ENCODE measurements around the gene SLC24A4.

The SLC24A4 gene

GRCh38 chr14:92317511-92317910, 5.5 kb upstream of the SLC24A4 start:
- DNase-seq, result no peak

GRCh38 chr14:92321701-92322100, 1.3 kb upstream of the SLC24A4 start:
- DNase-seq, result no peak

- DNase-seq, result no peak
Measured at GRCh38 chr14:92322516-92322915, 449 bp upstream of the SLC24A4 start.

- DNase-seq, result no peak
Measured at GRCh38 chr14:92323916-92324818, 1.2 kb downstream of the SLC24A4 start.

- DNase-seq, result no peak
Measured at GRCh38 chr14:92325835-92326234, 2.9 kb downstream of the SLC24A4 start.

- DNase-seq, result no peak
Measured at GRCh38 chr14:92328664-92329255, 5.8 kb downstream of the SLC24A4 start.

GRCh38 chr14:92334050-92334449, 11.1 kb downstream of the SLC24A4 start:
- no peak for DNase-seq

GRCh38 chr14:92336363-92336762, 13.4 kb downstream of the SLC24A4 start:
- no peak for DNase-seq

GRCh38 chr14:92339426-92339825, 16.5 kb downstream of the SLC24A4 start:
- no peak for DNase-seq

GRCh38 chr14:92340071-92340470, 17.1 kb downstream of the SLC24A4 start:
- no peak for DNase-seq

- DNase-seq, result no peak
Measured at GRCh38 chr14:92340931-92341330, 18.0 kb downstream of the SLC24A4 start.

GRCh38 chr14:92341791-92342190, 18.8 kb downstream of the SLC24A4 start:
- no peak for DNase-seq

GRCh38 chr14:92348154-92348553, 25.2 kb downstream of the SLC24A4 start:
- peak; percentile 78 for DNase-seq

GRCh38 chr14:92351750-92352149, 28.8 kb downstream of the SLC24A4 start:
- no peak for DNase-seq

GRCh38 chr14:92352158-92352985, 29.4 kb downstream of the SLC24A4 start:
- DNase-seq, result no peak

- no peak for DNase-seq
Measured at GRCh38 chr14:92353447-92353846, 30.5 kb downstream of the SLC24A4 start.

- no peak for DNase-seq
Measured at GRCh38 chr14:92356677-92357076, 33.7 kb downstream of the SLC24A4 start.

GRCh38 chr14:92360651-92361370, 37.8 kb downstream of the SLC24A4 start:
- DNase-seq, result no peak

GRCh38 chr14:92362781-92363235, 39.8 kb downstream of the SLC24A4 start:
- DNase-seq, result no peak

GRCh38 chr14:92366237-92366636, 43.3 kb downstream of the SLC24A4 start:
- no peak for DNase-seq

GRCh38 chr14:92368001-92368400, 45.0 kb downstream of the SLC24A4 start:
- no peak for DNase-seq

GRCh38 chr14:92369097-92369496, 46.1 kb downstream of the SLC24A4 start:
- DNase-seq, result no peak

GRCh38 chr14:92372230-92372629, 49.3 kb downstream of the SLC24A4 start:
- DNase-seq, result no peak

Data from SHP77 treated with DMSO at 0.1 percent for 48 hours (cell line).